AML-193 (cell line): ENCODE measurements around the gene ZNF436.
"Not testable (repeated sequence)": the region's sequence is repeated elsewhere in the genome, so short reads cannot be mapped to it uniquely, and the experiment has no call there.

Experiments used
- DNase-seq, 2 experiments: peaks; one replicate each; lab custom pipeline; 2025; lab: John Stamatoyannopoulos, UW

The ZNF436 gene

GRCh38 chr1:23392125-23392855, 22.7 kb upstream of the ZNF436 start:
- DNase-seq = no peak

- DNase-seq = no peak
These were observed 20.2 kb upstream of the ZNF436 start for GRCh38 chr1:23389837-23390321.

GRCh38 chr1:23387494-23387893, 17.9 kb upstream of the ZNF436 start:
- no peak for DNase-seq

- DNase-seq = no peak
These were observed 15.5 kb upstream of the ZNF436 start for GRCh38 chr1:23385119-23385621.

GRCh38 chr1:23384312-23385058, 14.8 kb upstream of the ZNF436 start:
- no peak for DNase-seq

- no peak for DNase-seq
These were observed 14.1 kb upstream of the ZNF436 start for GRCh38 chr1:23383577-23384311.

- no peak for DNase-seq
These were observed 11.7 kb upstream of the ZNF436 start for GRCh38 chr1:23381233-23381885.

- no peak for DNase-seq
These were observed 11.1 kb upstream of the ZNF436 start for GRCh38 chr1:23380719-23381118.

- DNase-seq = not testable (repeated sequence)
These were observed 10.6 kb upstream of the ZNF436 start for GRCh38 chr1:23380236-23380635.

GRCh38 chr1:23376890-23377811, 7.5 kb upstream of the ZNF436 start:
- no peak for DNase-seq

GRCh38 chr1:23374079-23374735, 4.6 kb upstream of the ZNF436 start:
- DNase-seq = not testable (repeated sequence)

- DNase-seq = no peak
These were observed 2.6 kb upstream of the ZNF436 start for GRCh38 chr1:23371987-23372880.

GRCh38 chr1:23370709-23371584, 1.3 kb upstream of the ZNF436 start:
- DNase-seq = no peak

- DNase-seq = no peak
These were observed 683 bp upstream of the ZNF436 start for GRCh38 chr1:23370330-23370708.

GRCh38 chr1:23368562-23369334, 888 bp downstream of the ZNF436 start:
- DNase-seq = peak; percentile 78 to 81

- peak; percentile 97 to 98 for DNase-seq
These were observed 1.7 kb downstream of the ZNF436 start for GRCh38 chr1:23367791-23368561.

- no peak for DNase-seq
These were observed 2.2 kb downstream of the ZNF436 start for GRCh38 chr1:23367451-23367790.
